Measurements from ENCODE around the gene PLPPR5.
A peak's percentile ranks its signal among the peaks of the same experiment; 100 is the strongest.
"Not testable (repeated sequence)": the region's sequence is repeated elsewhere in the genome, so short reads cannot be mapped to it uniquely, and the experiment has no call there.

The PLPPR5 gene

DNA sequence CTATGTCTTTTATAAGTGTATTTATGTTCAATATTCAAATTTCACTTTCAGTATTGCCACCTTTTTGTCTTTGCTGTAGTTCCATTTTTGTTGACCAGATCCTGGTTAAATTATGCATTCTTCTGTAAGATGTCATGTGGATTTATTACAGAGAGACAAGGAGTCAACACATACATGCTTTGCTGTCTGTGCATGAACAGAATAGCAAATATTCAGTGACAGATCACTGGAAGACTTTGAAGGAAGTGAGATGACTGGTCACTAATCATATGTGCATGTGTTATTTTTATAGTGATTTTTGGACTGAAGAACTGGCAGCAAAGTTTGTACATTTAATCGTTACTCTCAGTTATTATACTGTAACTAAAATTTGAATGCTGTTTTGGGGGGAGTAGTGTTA is 117.2 kb downstream of the PLPPR5 start:
- Histone ChIP-seq H2BK5ac (ENCODE audit: low read length) (no peak overlapping the region), H3K4me2 (ENCODE audit: insufficient read depth, low read length, poor library complexity, severe bottlenecking) (no peak overlapping the region), H3K27me3 (ENCODE audit: control insufficient read depth in 3 of 3, insufficient read depth in 3 of 3, low read depth in 1 of 3, low read length in 3 of 3) (no peaks in the 10 kb centered on the region), H3K18ac (ENCODE audit: low read length) (no peak overlapping the region), H3K4ac (ENCODE audit: low read length) (no peak overlapping the region), H2AK5ac (ENCODE audit: low read depth, low read length) (no peak overlapping the region), H2BK120ac (ENCODE audit: low read depth, low read length) (no peak overlapping the region), H3K9ac (ENCODE audit: low read depth, low read length, poor library complexity) (no peak overlapping the region), H3K27ac (replicated peaks; ENCODE audit: low read length) (no peak overlapping the region), H2AFZ (ENCODE audit: low read length) (no peak overlapping the region), H2BK15ac (ENCODE audit: low read length) (no peak overlapping the region), H4K8ac (ENCODE audit: low read depth, low read length) (no peak overlapping the region), H4K91ac (ENCODE audit: low read depth, low read length, poor library complexity) (no peak overlapping the region), H3K23ac (ENCODE audit: low read depth, low read length, poor library complexity) (no peak overlapping the region), H3K79me1 (ENCODE audit: low read depth, low read length) (no peaks in the 10 kb centered on the region), H3K9me3 (replicated peaks in 1 of 2; ENCODE audit: control insufficient read depth in 2 of 2, insufficient read depth in 1 of 2, low read depth in 1 of 2, low read length in 2 of 2) (no peaks in the 10 kb centered on the region), H3K14ac (ENCODE audit: low read length) (no peak overlapping the region), H3K36me3 (replicated peaks in 1 of 2; ENCODE audit: control insufficient read depth in 2 of 2, insufficient read depth in 2 of 2, low read length in 2 of 2) (no peaks in the 10 kb centered on the region), H3K4me1 (ENCODE audit: control insufficient read depth in 2 of 2, insufficient read depth in 1 of 2, low read depth in 1 of 2, low read length in 2 of 2) (no peaks in the 10 kb centered on the region), H3K4me3 (ENCODE audit: low read length in 2 of 2) (no peak overlapping the region), H2BK12ac (ENCODE audit: low read length) (no peak overlapping the region)
- WGBS, 2 donors (ENCODE audit: extremely low coverage in 2 of 2, insufficient read length in 2 of 2, insufficient replicate concordance in 1 of 2), result no CpG with 5 or more reads among the region's 1 CpG
- no peak for DNase-seq (ENCODE audit: low spot score)

DNA sequence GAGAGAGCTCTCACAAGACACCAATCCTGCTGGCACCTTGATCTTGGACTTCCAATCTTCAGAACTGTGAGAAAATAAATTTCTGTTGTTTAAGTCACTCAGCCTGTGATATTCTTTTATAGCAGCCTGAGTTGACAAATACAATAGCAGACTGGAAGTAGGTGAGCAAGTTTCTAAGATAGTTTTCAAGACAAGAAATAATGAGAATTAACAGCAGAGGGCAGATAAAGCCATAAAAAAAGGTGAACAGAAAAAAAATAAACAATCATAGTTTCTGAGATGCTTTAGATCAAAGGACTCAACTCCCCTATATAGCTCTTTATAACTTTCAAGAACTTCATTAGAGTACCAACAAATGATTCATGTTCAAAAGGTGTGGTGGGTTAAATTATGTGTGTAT is 119.8 kb downstream of the PLPPR5 start:
- no peak overlapping the region for H2BK15ac ChIP-seq (ENCODE audit: low read length)
- no peak for DNase-seq (ENCODE audit: low spot score)
- H2BK120ac ChIP-seq (ENCODE audit: low read depth, low read length), result no peak overlapping the region
- no peak overlapping the region for H3K9ac ChIP-seq (ENCODE audit: low read depth, low read length, poor library complexity)
- H4K8ac ChIP-seq (ENCODE audit: low read depth, low read length), result no peak overlapping the region
- no peak overlapping the region for H2AK5ac ChIP-seq (ENCODE audit: low read depth, low read length)
- no peak overlapping the region for H3K4me2 ChIP-seq (ENCODE audit: insufficient read depth, low read length, poor library complexity, severe bottlenecking)
- H3K9me3 ChIP-seq (replicated peaks in 1 of 2; ENCODE audit: control insufficient read depth in 2 of 2, insufficient read depth in 1 of 2, low read depth in 1 of 2, low read length in 2 of 2), result no peaks in the 10 kb centered on the region
- H3K27ac ChIP-seq (replicated peaks; ENCODE audit: low read length), result no peak overlapping the region
- H3K4me3 ChIP-seq (ENCODE audit: low read length in 2 of 2), result no peak overlapping the region
- H2BK12ac ChIP-seq (ENCODE audit: low read length), result no peak overlapping the region
- H3K18ac ChIP-seq (ENCODE audit: low read length), result no peak overlapping the region
- H3K79me1 ChIP-seq (ENCODE audit: low read depth, low read length), result no peaks in the 10 kb centered on the region
- H3K27me3 ChIP-seq (ENCODE audit: control insufficient read depth in 3 of 3, insufficient read depth in 3 of 3, low read depth in 1 of 3, low read length in 3 of 3), result no peaks in the 10 kb centered on the region
- no peaks in the 10 kb centered on the region for H3K36me3 ChIP-seq (replicated peaks in 1 of 2; ENCODE audit: control insufficient read depth in 2 of 2, insufficient read depth in 2 of 2, low read length in 2 of 2)
- no peak overlapping the region for H2BK5ac ChIP-seq (ENCODE audit: low read length)
- H4K91ac ChIP-seq (ENCODE audit: low read depth, low read length, poor library complexity), result no peak overlapping the region
- H3K14ac ChIP-seq (ENCODE audit: low read length), result no peak overlapping the region
- H3K4me1 ChIP-seq (ENCODE audit: control insufficient read depth in 2 of 2, insufficient read depth in 1 of 2, low read depth in 1 of 2, low read length in 2 of 2), result no peaks in the 10 kb centered on the region
- H2AFZ ChIP-seq (ENCODE audit: low read length), result no peak overlapping the region
- no peak overlapping the region for H3K23ac ChIP-seq (ENCODE audit: low read depth, low read length, poor library complexity)
- no peak overlapping the region for H3K4ac ChIP-seq (ENCODE audit: low read length)

DNA sequence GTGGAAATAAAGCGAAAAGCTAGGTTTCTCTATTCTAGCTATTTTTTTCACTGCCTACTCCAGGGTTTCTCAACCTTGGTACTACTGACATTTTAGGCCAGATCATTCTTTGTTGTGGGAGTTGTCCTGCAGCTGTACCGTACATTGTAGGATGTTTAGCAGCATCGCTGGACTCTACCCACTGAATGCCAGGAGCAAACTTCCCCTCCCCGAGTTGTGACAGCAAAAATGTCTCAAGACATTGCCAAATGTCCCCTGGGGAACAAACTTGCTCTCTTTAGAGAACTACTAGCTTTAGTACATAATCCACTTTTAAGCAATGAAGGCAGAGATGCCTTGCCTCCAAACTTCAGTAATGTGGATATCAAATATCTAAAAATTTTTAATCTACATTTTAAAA is 122.8 kb downstream of the PLPPR5 start:
- no peak overlapping the region for H3K4me2 ChIP-seq (ENCODE audit: insufficient read depth, low read length, poor library complexity, severe bottlenecking)
- H4K8ac ChIP-seq (ENCODE audit: low read depth, low read length), result no peak overlapping the region
- H2BK12ac ChIP-seq (ENCODE audit: low read length), result no peak overlapping the region
- H2AFZ ChIP-seq (ENCODE audit: low read length), result no peak overlapping the region
- H3K4me3 ChIP-seq (ENCODE audit: low read length in 2 of 2), result no peak overlapping the region
- H3K9me3 ChIP-seq (replicated peaks in 1 of 2; ENCODE audit: control insufficient read depth in 2 of 2, insufficient read depth in 1 of 2, low read depth in 1 of 2, low read length in 2 of 2), result no peaks in the 10 kb centered on the region
- no peak overlapping the region for H3K27ac ChIP-seq (replicated peaks; ENCODE audit: low read length)
- H3K36me3 ChIP-seq (replicated peaks in 1 of 2; ENCODE audit: control insufficient read depth in 2 of 2, insufficient read depth in 2 of 2, low read length in 2 of 2), result no peaks in the 10 kb centered on the region
- H3K14ac ChIP-seq (ENCODE audit: low read length), result no peak overlapping the region
- no peak overlapping the region for H2BK5ac ChIP-seq (ENCODE audit: low read length)
- H3K4ac ChIP-seq (ENCODE audit: low read length), result no peak overlapping the region
- no peak for DNase-seq (ENCODE audit: low spot score)
- no peak overlapping the region for H4K91ac ChIP-seq (ENCODE audit: low read depth, low read length, poor library complexity)
- H3K4me1 ChIP-seq (ENCODE audit: control insufficient read depth in 2 of 2, insufficient read depth in 1 of 2, low read depth in 1 of 2, low read length in 2 of 2), result no peaks in the 10 kb centered on the region
- H2AK5ac ChIP-seq (ENCODE audit: low read depth, low read length), result no peak overlapping the region
- H3K23ac ChIP-seq (ENCODE audit: low read depth, low read length, poor library complexity), result no peak overlapping the region
- no CpG with 5 or more reads among the region's 4 CpGs for WGBS, 2 donors (ENCODE audit: extremely low coverage in 2 of 2, insufficient read length in 2 of 2, insufficient replicate concordance in 1 of 2)
- no peak overlapping the region for H3K18ac ChIP-seq (ENCODE audit: low read length)
- H3K9ac ChIP-seq (ENCODE audit: low read depth, low read length, poor library complexity), result no peak overlapping the region
- no peaks in the 10 kb centered on the region for H3K79me1 ChIP-seq (ENCODE audit: low read depth, low read length)
- H3K27me3 ChIP-seq (ENCODE audit: control insufficient read depth in 3 of 3, insufficient read depth in 3 of 3, low read depth in 1 of 3, low read length in 3 of 3), result no peaks in the 10 kb centered on the region
- no peak overlapping the region for H2BK120ac ChIP-seq (ENCODE audit: low read depth, low read length)
- H2BK15ac ChIP-seq (ENCODE audit: low read length), result no peak overlapping the region

DNA sequence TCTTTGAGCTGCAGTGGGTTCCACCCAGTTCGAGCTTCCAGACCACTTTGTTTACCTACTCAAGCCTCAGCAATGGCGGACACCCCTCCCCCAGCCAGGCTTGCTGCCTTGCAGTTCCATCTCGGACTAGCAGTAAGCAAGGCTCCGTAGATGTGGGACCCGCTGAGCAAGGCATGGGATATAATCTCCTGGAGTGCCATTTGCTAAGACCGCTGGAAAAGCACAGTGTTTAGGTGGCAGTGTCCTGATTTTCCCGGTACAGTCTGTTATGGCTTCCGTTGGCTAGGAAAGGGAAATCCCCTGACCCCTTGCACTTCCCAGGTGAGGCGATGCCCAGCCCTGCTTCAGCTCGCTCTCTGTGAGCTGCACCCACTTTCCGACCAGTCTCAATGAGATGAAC is 123.4 kb downstream of the PLPPR5 start:
- H3K27me3 ChIP-seq (ENCODE audit: control insufficient read depth in 3 of 3, insufficient read depth in 3 of 3, low read depth in 1 of 3, low read length in 3 of 3); H3K4me2 ChIP-seq (ENCODE audit: insufficient read depth, low read length, poor library complexity, severe bottlenecking); H4K91ac ChIP-seq (ENCODE audit: low read depth, low read length, poor library complexity); H3K9ac ChIP-seq (ENCODE audit: low read depth, low read length, poor library complexity); DNase-seq (ENCODE audit: low spot score); H3K79me1 ChIP-seq (ENCODE audit: low read depth, low read length); H3K9me3 ChIP-seq (replicated peaks in 1 of 2; ENCODE audit: control insufficient read depth in 2 of 2, insufficient read depth in 1 of 2, low read depth in 1 of 2, low read length in 2 of 2); H3K27ac ChIP-seq (replicated peaks; ENCODE audit: low read length); H2BK12ac ChIP-seq (ENCODE audit: low read length); H3K4me1 ChIP-seq (ENCODE audit: control insufficient read depth in 2 of 2, insufficient read depth in 1 of 2, low read depth in 1 of 2, low read length in 2 of 2); H4K8ac ChIP-seq (ENCODE audit: low read depth, low read length); H3K4me3 ChIP-seq (ENCODE audit: low read length in 2 of 2); H2BK15ac ChIP-seq (ENCODE audit: low read length); H3K36me3 ChIP-seq (replicated peaks in 1 of 2; ENCODE audit: control insufficient read depth in 2 of 2, insufficient read depth in 2 of 2, low read length in 2 of 2); H2AK5ac ChIP-seq (ENCODE audit: low read depth, low read length); H3K4ac ChIP-seq (ENCODE audit: low read length); H2BK5ac ChIP-seq (ENCODE audit: low read length); H2AFZ ChIP-seq (ENCODE audit: low read length); H3K23ac ChIP-seq (ENCODE audit: low read depth, low read length, poor library complexity); H3K18ac ChIP-seq (ENCODE audit: low read length); H2BK120ac ChIP-seq (ENCODE audit: low read depth, low read length): not testable (repeated sequence)
- WGBS, 2 donors (ENCODE audit: extremely low coverage in 2 of 2, insufficient read length in 2 of 2, insufficient replicate concordance in 1 of 2), result no CpG with 5 or more reads among the region's 11 CpGs
- peak overlapping the region; percentile 38 for H3K14ac ChIP-seq (ENCODE audit: low read length)

All from neuronal stem cell (in vitro differentiated cells).